ENCODE data around the gene ZNF268. TPM values are rescaled to one million over a fixed set of nuclear protein-coding genes. Genes with fewer than 3 reads are reported as not detected.

The ZNF268 gene
- total and polyA plus RNA-seq, 2 of the 8 experiments (the other 6 are each of a cell fraction or from before 2014, with no cell fraction given) = 6.3 to 22.3 TPM

DNA sequence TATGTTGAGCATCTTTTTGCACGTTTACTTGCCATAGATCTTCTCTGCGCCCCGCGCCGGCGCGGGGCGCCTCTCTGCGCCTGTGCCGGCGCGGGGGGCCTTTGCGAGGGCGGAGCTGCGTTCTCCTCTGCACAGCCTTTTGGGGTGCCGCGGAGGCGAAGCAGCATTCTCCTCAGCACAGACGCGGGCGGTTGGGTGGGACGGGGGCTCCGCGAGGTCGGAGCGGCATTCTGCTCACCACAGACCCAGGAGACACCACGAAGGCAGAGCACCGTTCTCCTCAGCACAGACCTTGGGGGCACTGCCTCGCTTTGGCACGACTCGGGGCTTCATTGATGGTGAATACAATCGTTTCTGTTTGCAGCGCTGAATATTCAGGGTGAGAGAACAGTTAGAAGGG, 82.9 kb downstream of the ZNF268 start:
- POLR2A ChIA-PET (ENCODE audit: partially characterized antibody) = no interaction called here
- Histone ChIP-seq H4K5ac (ENCODE audit: insufficient read length, low read depth, low read length) (no peak overlapping the region), H2BK15ac (ENCODE audit: low read length) (no peak overlapping the region), H3K4me3 (ENCODE audit: extremely low read depth in 1 of 4, insufficient read depth in 2 of 4, low read depth in 3 of 4, low read length in 4 of 4) (no peak overlapping the region), H3K4me1 (replicated peaks in 1 of 4; ENCODE audit: control insufficient read depth in 3 of 4, insufficient read depth in 4 of 4, low read length in 3 of 4) (no peaks in the 10 kb centered on the region), H2BK20ac (ENCODE audit: low read length) (no peak overlapping the region), H4K91ac (replicated peaks; ENCODE audit: insufficient read length, low read length) (no peak overlapping the region), H3K9ac (replicated peaks in 1 of 4; ENCODE audit: extremely low read depth in 1 of 4, low read depth in 3 of 4, low read length in 3 of 4) (no peak overlapping the region), H2BK120ac (replicated peaks; ENCODE audit: low read depth, low read length) (no peak overlapping the region), H3K27me3 (replicated peaks in 1 of 4; ENCODE audit: control insufficient read depth in 3 of 4, extremely low read depth in 1 of 4, insufficient read depth in 3 of 4, low read length in 3 of 4) (no peaks in the 10 kb centered on the region), H3K9me3 (ENCODE audit: insufficient read depth in 2 of 2, low read depth in 1 of 2, low read length in 1 of 2) (peaks cover 2 to 27% of the 10 kb centered on the region in 2 experiments; a peak in 3 of 4 replicates), H2AK5ac (ENCODE audit: low read depth, low read length) (no peak overlapping the region), H3K23me2 (ENCODE audit: low read depth, low read length) (no peaks in the 10 kb centered on the region), H3K23ac (ENCODE audit: insufficient read length) (no peak overlapping the region), H3K4me2 (ENCODE audit: insufficient read depth in 1 of 2, low read depth in 2 of 2, low read length in 2 of 2) (no peak overlapping the region), H3K79me1 (ENCODE audit: low read depth, low read length) (no peaks in the 10 kb centered on the region), H3K14ac (ENCODE audit: insufficient read length) (no peak overlapping the region), H2AFZ (ENCODE audit: low read length) (no peak overlapping the region), H2BK12ac (ENCODE audit: low read depth, low read length) (no peak overlapping the region), H3K4ac (replicated peaks; ENCODE audit: insufficient read length, low read depth, low read length) (no peak overlapping the region), H3K36me3 (ENCODE audit: control insufficient read depth in 2 of 4, insufficient read depth in 4 of 4, low read length in 3 of 4) (no peaks in the 10 kb centered on the region), H4K8ac (ENCODE audit: extremely low read depth, insufficient read depth, low read length) (no peak overlapping the region), H3K56ac (replicated peaks; ENCODE audit: insufficient read length, low read depth, low read length) (no peak overlapping the region), H3K27ac (ENCODE audit: low read depth, low read length) (no peak overlapping the region), H2BK5ac (ENCODE audit: low read depth, low read length) (no peak overlapping the region), H4K20me1 (replicated peaks in 1 of 2; ENCODE audit: control insufficient read depth in 1 of 2, insufficient read depth in 2 of 2, low read length in 2 of 2) (no peaks in the 10 kb centered on the region), H3K79me2 (ENCODE audit: control insufficient read depth in 1 of 2, insufficient read depth in 2 of 2, low read length in 2 of 2) (no peaks in the 10 kb centered on the region), H3K18ac (ENCODE audit: extremely low read depth, low read length) (no peak overlapping the region)
- 95% methylated on average over 19 of the region's 33 CpGs; no CpG with 5 or more reads in 1 of the 2 experiments for WGBS, 2 experiments (ENCODE audit: extremely low coverage in 1 of 2, insufficient coverage in 1 of 2, insufficient read length in 1 of 2, insufficient replicate concordance in 2 of 2, low coverage in 1 of 2, low lambda C conversion rate in 2 of 2, missing lambda C conversion rate in 1 of 2)
- FAIRE-seq (no peak), DNase-seq (ENCODE audit: low read depth in 1 of 2, low spot score in 2 of 2) (no peak)
- CTCF ChIA-PET (ENCODE audit: partially characterized antibody) = no interaction called here
- no peak for TF ChIP-seq HDAC6 (IDR thresholded peaks at IDR 0.05; ENCODE audit: low read depth, low read length)
- no peak for TF ChIP-seq TAF7 (optimal IDR thresholded peaks at IDR 0.05; ENCODE audit: borderline replicate concordance, low read depth, low read length)
- TF ChIP-seq GTF2F1 (IDR thresholded peaks at IDR 0.05; ENCODE audit: borderline replicate concordance, low read depth, low read length) = no peak
- TF ChIP-seq BCL11A (IDR thresholded peaks at IDR 0.05; ENCODE audit: low read depth in 2 of 2, low read length in 2 of 2) = no peak
- TF ChIP-seq, protein P1, sequence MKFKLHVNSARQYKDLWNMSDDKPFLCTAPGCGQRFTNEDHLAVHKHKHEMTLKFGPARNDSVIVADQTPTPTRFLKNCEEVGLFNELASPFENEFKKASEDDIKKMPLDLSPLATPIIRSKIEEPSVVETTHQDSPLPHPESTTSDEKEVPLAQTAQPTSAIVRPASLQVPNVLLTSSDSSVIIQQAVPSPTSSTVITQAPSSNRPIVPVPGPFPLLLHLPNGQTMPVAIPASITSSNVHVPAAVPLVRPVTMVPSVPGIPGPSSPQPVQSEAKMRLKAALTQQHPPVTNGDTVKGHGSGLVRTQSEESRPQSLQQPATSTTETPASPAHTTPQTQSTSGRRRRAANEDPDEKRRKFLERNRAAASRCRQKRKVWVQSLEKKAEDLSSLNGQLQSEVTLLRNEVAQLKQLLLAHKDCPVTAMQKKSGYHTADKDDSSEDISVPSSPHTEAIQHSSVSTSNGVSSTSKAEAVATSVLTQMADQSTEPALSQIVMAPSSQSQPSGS (IDR thresholded peaks at IDR 0.05; ENCODE audit: low read length) = no peak
- TF ChIP-seq MAFK (IDR thresholded peaks at IDR 0.05; ENCODE audit: low read depth, low read length) = no peak
- TF ChIP-seq, protein P2, sequence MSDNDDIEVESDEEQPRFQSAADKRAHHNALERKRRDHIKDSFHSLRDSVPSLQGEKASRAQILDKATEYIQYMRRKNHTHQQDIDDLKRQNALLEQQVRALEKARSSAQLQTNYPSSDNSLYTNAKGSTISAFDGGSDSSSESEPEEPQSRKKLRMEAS (IDR thresholded peaks at IDR 0.05) = no peak
- TF ChIP-seq KDM5A (IDR thresholded peaks at IDR 0.05; ENCODE audit: low read length) = no peak
- TF ChIP-seq, protein P3, sequence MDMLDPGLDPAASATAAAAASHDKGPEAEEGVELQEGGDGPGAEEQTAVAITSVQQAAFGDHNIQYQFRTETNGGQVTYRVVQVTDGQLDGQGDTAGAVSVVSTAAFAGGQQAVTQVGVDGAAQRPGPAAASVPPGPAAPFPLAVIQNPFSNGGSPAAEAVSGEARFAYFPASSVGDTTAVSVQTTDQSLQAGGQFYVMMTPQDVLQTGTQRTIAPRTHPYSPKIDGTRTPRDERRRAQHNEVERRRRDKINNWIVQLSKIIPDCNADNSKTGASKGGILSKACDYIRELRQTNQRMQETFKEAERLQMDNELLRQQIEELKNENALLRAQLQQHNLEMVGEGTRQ (IDR thresholded peaks at IDR 0.05; ENCODE audit: low read length) = no peak

Data from H1 (cell line).